Tibial nerve (tissue), 4 donors: ENCODE measurements around the gene MTUS2. TPM values are rescaled to one million over a fixed set of nuclear protein-coding genes. Genes with fewer than 3 reads are reported as not detected.
"Not testable (repeated sequence)": the region's sequence is repeated elsewhere in the genome, so short reads cannot be mapped to it uniquely, and the experiment has no call there.

Experiments used
- DNase-seq, 2 donors: peaks; one replicate each; pipeline ENCODE4 v3.0.0-alpha.2; 2019; ENCODE audit warnings: low spot score in 2 of 2
- H3K27ac ChIP-seq, 4 donors: fragments of 200-600 bp; sonication (generic) in 3 of 4; one replicate each; pipeline ENCODE4 v1.5.1; 2017 to 2019; ENCODE audit warnings: mild to moderate bottlenecking in 1 of 4
- H3K27me3 ChIP-seq, 2 donors: fragments of 200-600 bp; sonication (generic) in 1 of 2; one replicate each; pipeline versions ENCODE4 v1.5.1 to v1.6.0; 2017 to 2019
- H3K36me3 ChIP-seq, 3 donors: fragments of 200-600 bp; sonication (generic); one replicate each; pipeline ENCODE4 v1.5.1; 2018 to 2019
- H3K4me1 ChIP-seq, 4 donors: fragments of 200-600 bp; sonication (generic) in 3 of 4; one replicate each; pipeline ENCODE4 v1.5.1; 2017 to 2019
- H3K4me3 ChIP-seq, 4 donors: fragments of 200-600 bp; sonication (generic) in 3 of 4; one replicate each; pipeline ENCODE4 v1.5.1; 2017 to 2019; ENCODE audit warnings: mild to moderate bottlenecking in 1 of 4, moderate library complexity in 1 of 4
- H3K9me3 ChIP-seq, 4 donors: fragments of 200-600 bp; sonication (generic) in 3 of 4; one replicate each; pipeline ENCODE4 v1.5.1; 2017 to 2019
- EP300 ChIP-seq, 2 donors: sonication (generic); formaldehyde crosslinking; IDR thresholded peaks; one replicate each; pipeline ENCODE4 v1.6.1; 2017; ENCODE audit warnings: antibody characterized with exemption in 2 of 2, mild to moderate bottlenecking in 1 of 2
- POLR2A ChIP-seq, 2 donors: fragments of 450-650 bp; IDR thresholded peaks; one replicate each; pipeline ENCODE4 v1.6.1; 2017; ENCODE audit warnings: antibody characterized with exemption in 2 of 2, mild to moderate bottlenecking in 2 of 2, moderate library complexity in 2 of 2
- WGBS, 2 donors: methylation state at CpG; one replicate each; pipeline ENCODE4 v1.1.5; 2018; 5-methylcytosine and 5-hydroxymethylcytosine counted together
- total RNA-seq, 4 donors: library from RNA; depleted of rRNA; stranded (reverse); fragments of >200 nt; gene quantifications; one replicate each; pipeline ENCODE4 v1.1.0, GENCODE V29; 2016
- TF ChIP-seq, protein P1 (sequence below), 5 experiments: fragments of 200-600 bp in 3 of 5; fragments of 450-650 bp in 2 of 5; sonication (generic) in 3 of 5; IDR thresholded peaks; one replicate each; pipeline ENCODE4 v1.5.1; 2016 to 2019; ENCODE audit warnings: antibody characterized with exemption in 5 of 5, mild to moderate bottlenecking in 3 of 5, moderate library complexity in 2 of 5

The MTUS2 gene
- total RNA-seq, 4 donors from 2014 or later = 0.20 TPM; not detected in 3

DNA sequence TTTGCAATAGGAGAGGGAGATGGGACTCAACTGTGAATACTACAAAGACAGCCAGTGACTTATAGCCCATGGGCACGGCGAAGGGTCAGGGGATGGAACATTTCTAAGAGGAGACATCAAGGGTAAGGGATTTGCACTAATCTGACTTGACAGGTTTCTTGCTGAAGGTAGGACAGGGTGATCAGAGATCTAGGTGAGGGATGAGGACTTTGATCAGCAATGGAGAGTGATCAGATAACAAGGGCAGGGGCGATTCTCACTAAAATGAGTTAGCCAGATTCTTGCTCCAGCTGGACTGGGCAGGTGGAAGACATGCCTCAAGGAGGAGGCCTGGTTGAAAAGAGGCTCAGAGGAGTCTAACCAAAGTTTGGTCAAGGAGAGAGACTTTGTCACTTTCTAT, 566.1 kb downstream of the MTUS2 start:
- Histone ChIP-seq H3K9me3 (no peaks in the 10 kb centered on the region), H3K4me1 (no peaks in the 10 kb centered on the region), H3K36me3 (no peaks in the 10 kb centered on the region), H3K27ac (no peak overlapping the region), H3K4me3 (no peak overlapping the region), H3K27me3 (no peaks in the 10 kb centered on the region)
- DNase-seq = no peak
- TF ChIP-seq, protein P1, sequence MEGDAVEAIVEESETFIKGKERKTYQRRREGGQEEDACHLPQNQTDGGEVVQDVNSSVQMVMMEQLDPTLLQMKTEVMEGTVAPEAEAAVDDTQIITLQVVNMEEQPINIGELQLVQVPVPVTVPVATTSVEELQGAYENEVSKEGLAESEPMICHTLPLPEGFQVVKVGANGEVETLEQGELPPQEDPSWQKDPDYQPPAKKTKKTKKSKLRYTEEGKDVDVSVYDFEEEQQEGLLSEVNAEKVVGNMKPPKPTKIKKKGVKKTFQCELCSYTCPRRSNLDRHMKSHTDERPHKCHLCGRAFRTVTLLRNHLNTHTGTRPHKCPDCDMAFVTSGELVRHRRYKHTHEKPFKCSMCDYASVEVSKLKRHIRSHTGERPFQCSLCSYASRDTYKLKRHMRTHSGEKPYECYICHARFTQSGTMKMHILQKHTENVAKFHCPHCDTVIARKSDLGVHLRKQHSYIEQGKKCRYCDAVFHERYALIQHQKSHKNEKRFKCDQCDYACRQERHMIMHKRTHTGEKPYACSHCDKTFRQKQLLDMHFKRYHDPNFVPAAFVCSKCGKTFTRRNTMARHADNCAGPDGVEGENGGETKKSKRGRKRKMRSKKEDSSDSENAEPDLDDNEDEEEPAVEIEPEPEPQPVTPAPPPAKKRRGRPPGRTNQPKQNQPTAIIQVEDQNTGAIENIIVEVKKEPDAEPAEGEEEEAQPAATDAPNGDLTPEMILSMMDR (IDR thresholded peaks at IDR 0.05) = no peak
- TF ChIP-seq EP300 (IDR thresholded peaks at IDR 0.05) (no peak), POLR2A (IDR thresholded peaks at IDR 0.05) (no peak)
- WGBS, 2 donors = 52 to 76% methylated on average over 3 of the region's 3 CpGs

DNA sequence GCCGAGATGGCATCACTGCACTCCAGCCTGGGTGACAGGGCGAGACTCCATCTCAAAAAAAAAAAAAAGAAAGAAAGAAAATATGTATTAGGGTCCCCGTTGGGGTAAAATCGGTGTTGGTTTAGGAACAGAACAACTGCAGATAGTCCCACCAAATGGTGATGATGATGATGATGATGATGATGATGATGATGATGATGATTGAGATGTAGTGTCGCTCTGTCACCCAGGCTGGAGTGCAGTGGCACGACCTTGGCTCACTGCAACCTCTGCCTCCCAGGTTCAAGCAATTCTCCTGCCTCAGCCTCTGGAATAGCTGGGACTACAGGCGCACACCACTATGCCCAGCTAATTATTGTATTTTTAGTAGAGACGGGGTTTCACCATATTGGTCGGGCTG, 570.5 kb downstream of the MTUS2 start:
- not testable (repeated sequence) for H3K4me3 ChIP-seq, H3K27ac ChIP-seq, H3K4me1 ChIP-seq, H3K36me3 ChIP-seq, H3K9me3 ChIP-seq, H3K27me3 ChIP-seq, DNase-seq
- WGBS, 2 donors = 94 to 97% methylated on average over 9 of the region's 9 CpGs

DNA sequence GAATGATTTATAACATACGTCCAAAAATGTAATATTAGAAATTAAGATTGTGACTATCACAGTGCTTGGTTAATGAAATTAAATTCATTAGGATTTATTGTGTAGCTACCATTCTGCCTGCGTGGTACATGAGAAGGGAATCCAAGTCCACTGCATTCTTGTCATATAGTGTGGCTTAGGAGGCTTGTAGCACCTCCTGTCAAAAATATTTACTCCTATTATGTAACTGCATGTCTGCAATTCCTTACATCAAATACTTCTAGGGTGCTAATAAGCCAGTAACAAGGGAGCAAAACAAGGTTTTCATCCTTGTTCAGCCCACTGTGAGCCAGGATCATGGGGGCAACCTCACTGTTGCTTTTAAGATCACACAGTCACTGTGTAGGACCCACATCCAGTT, 576.3 kb downstream of the MTUS2 start:
- no peak overlapping the region for H3K4me3 ChIP-seq
- H3K27me3 ChIP-seq = no peaks in the 10 kb centered on the region
- DNase-seq = no peak
- no peak overlapping the region for H3K27ac ChIP-seq
- TF ChIP-seq EP300 (IDR thresholded peaks at IDR 0.05) = no peak
- TF ChIP-seq POLR2A (IDR thresholded peaks at IDR 0.05) = no peak
- TF ChIP-seq, protein P1 (IDR thresholded peaks at IDR 0.05) = no peak
- H3K9me3 ChIP-seq = no peaks in the 10 kb centered on the region
- WGBS, 2 donors = 85 to 88% methylated on average over 2 of the region's 2 CpGs
- no peaks in the 10 kb centered on the region for H3K4me1 ChIP-seq
- no peaks in the 10 kb centered on the region for H3K36me3 ChIP-seq

DNA sequence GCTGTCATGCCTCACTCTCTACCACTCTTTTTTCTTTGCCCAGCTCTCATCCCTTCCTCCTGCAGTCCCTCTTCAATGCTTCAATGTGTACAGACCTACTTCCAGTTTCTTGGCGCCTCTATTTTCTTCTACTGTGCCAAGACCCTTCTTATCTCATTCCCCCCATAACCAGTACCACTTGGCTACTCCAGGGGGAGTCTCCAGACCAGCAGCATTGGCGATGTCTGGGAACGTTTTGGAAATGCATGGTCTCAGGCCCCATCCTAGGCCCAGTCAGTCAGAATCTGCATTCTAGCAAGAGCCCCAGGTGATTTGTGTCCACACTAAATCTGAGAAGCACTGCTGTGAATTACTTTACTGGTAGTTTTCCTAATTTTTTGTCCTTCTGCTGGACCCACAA, 577.1 kb downstream of the MTUS2 start:
- 67 to 85% methylated on average over 3 of the region's 3 CpGs for WGBS, 2 donors

DNA sequence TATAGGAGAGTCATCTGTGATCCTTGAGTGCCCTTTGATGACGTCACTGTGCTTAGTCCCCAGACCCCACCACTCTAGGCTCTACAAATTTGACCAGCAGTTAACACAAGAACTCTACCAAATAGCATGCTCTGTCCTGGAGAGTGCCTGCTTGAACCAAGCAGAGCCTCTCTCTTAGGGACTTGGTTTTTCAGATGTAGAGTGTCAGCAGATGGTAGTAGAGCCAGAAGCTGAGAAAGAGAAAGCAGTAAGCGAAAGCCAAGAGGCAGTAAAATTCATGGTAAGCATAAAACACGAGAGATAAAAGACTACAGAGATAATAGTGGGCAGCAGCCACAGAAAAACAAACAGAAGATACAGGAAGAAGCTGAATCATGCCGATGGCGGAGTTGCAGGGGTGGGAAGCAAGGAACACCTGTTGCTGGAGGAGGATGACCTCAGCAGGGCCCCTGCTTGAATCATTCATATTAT, 582.1 kb downstream of the MTUS2 start:
- DNase-seq = no peak
- Histone ChIP-seq H3K9me3 (no peaks in the 10 kb centered on the region), H3K27me3 (no peaks in the 10 kb centered on the region), H3K4me3 (no peak overlapping the region), H3K27ac (no peak overlapping the region), H3K36me3 (no peaks in the 10 kb centered on the region), H3K4me1 (no peaks in the 10 kb centered on the region)
- TF ChIP-seq EP300 (IDR thresholded peaks at IDR 0.05) = no peak
- TF ChIP-seq POLR2A (IDR thresholded peaks at IDR 0.05) = no peak
- TF ChIP-seq, protein P1 (IDR thresholded peaks at IDR 0.05) = no peak
- 43 to 46% methylated on average over 5 of the region's 5 CpGs for WGBS, 2 donors

More for the DNA sequence above, 577.1 kb downstream of the MTUS2 start:
- no peaks in the 10 kb centered on the region for H3K9me3 ChIP-seq
- H3K36me3 ChIP-seq = no peaks in the 10 kb centered on the region
- no peak for DNase-seq
- H3K27me3 ChIP-seq = no peaks in the 10 kb centered on the region
- no peak overlapping the region for H3K4me3 ChIP-seq
- TF ChIP-seq EP300 (IDR thresholded peaks at IDR 0.05) = no peak
- TF ChIP-seq POLR2A (IDR thresholded peaks at IDR 0.05) = no peak
- TF ChIP-seq, protein P1 (IDR thresholded peaks at IDR 0.05) = no peak
- no peak overlapping the region for H3K27ac ChIP-seq
- H3K4me1 ChIP-seq = no peaks in the 10 kb centered on the region

DNA sequence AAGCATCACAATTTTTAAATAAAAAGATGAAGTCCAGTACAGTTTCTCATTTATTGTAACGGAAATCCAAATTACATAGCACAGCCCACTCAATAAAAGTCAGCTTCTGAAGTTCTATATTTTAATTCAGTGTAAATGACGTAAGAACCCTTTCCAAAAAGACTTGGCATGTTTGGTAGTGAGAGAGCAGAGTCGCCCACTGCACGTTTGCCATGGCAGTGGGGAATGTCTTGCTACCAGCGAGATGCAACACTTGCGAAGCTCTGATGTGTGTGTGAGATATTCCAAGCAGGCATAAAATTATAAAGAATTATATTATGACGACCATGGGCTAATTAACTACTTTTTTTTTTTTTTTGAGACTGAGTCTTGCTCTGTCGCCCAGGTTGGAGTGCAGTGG, 585.3 kb downstream of the MTUS2 start:
- no peaks in the 10 kb centered on the region for H3K4me1 ChIP-seq
- no peaks in the 10 kb centered on the region for H3K36me3 ChIP-seq
- no peaks in the 10 kb centered on the region for H3K9me3 ChIP-seq
- WGBS, 2 donors = 83 to 87% methylated on average over 8 of the region's 8 CpGs
- TF ChIP-seq POLR2A (IDR thresholded peaks at IDR 0.05) (no peak), EP300 (IDR thresholded peaks at IDR 0.05) (no peak)
- TF ChIP-seq, protein P1 (IDR thresholded peaks at IDR 0.05) = no peak
- H3K27me3 ChIP-seq = no peaks in the 10 kb centered on the region
- DNase-seq = no peak
- no peak overlapping the region for H3K4me3 ChIP-seq
- no peak overlapping the region for H3K27ac ChIP-seq
